HuH-7 (cell line): ENCODE data around the gene TBC1D32.
"Not testable (repeated sequence)": the region's sequence is repeated elsewhere in the genome, so short reads cannot be mapped to it uniquely, and the experiment has no call there.

Source experiments
- DNase-seq: peaks from one replicate; pipeline ENCODE4 v3.0.0; 2011; ENCODE audit warnings: low spot score

The TBC1D32 gene

DNA sequence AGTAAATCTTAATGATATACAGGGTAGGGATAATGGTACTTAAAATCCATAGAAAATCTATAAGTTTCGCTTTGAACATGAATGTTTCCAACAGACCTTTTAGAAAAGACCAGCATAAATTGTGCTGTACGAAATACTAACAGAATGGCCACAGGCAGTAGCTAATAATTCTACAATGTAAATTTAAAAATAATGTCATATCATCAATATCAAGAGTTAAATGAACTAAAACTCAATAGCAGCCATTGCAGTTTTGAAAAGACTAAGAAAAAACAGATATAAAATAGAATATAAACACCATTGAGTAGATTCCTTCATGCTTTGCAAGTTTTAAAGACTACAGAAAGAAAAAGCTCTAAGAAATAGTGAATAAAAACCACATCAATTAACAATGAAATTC lies 14.7 kb downstream of the TBC1D32 start:
- no peak for DNase-seq

DNA sequence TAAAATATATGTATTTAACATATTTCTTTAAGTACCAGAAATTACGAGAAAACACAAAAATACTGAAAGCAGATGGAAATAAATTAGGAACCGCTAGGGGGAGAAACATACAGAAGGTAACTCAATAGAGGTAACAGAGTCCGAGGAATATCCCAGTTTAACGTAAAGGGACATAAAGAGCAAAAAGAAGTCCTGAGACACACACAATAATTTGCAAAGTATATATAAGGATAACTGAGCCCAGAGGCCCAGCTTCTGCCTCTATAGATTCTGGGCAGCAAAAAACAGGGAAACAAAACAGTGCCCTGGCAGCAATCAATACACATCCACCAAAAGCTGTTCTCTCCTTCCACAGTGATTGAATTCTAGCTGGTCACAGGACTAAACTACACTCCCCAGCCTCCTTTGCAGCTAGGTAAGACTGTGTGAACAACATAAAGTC lies 15.1 kb downstream of the TBC1D32 start:
- no peak for DNase-seq

DNA sequence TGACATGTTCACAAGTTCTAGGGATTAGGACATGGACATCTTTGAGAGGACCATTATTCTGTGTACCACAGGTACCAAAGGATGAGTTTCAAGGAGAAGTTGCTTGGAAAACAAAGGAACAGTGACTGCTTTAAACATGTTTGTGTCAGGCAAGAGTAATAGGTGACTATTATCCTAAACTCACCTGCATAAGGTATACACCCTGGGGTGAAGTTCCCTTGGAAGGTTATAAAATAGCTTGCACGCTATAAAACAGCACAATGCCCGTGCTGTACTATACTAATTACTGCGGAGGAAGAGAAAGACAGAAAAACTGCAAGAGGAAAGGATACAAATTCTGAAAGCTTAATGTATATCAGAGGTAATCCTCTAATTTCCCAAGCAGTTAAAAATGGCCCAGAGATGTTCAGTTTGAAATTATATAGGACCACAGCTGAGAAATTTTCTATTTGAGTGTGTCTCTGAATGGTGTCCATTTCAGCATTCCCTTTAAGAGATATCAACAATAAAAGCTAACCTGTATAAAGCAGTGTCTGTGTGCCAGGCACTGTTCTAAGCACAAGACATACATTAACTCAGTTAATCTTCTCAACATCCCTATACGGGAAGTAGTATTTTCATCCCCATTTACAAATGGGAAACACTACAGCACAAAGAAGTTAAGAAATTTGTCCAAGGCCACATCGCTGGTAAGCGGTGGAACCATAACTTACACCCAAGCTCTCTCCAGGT lies 19.7 kb downstream of the TBC1D32 start:
- no peak for DNase-seq

DNA sequence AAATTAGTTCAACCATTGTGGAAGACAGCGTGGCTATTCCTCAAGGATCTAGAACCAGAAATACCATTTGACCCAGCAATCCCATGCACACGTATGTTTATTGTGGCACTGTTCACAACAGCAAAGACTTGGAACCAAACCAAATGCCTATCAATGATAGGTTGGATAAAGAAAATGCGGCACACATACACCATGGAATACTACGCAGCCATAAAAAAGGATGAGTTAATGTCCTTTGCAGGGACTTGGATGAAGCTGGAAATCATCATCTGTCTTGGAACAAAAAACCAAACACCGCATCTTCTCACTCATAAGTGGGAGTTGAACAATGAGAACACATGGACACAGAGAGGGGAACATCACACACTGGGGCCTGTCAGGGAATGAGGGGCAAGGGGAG lies 22.5 kb downstream of the TBC1D32 start:
- not testable (repeated sequence) for DNase-seq

DNA sequence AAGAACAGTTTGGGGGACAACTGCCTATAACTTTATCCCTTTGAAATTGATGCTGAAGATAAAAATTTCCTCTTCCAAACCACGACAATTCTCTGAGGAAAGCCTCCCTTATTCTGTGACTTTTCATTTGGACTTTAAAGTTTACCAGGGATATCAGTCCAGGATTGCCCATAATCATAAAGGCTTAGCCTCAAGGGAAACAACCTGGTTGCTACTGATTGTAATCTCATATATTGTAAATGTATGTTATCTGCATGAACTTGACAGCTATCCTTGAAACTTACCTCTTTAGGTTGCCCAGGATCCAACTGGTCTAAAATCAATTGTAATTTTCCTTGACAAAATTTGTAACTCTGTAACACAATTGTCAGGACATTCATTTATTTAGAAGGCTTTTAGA lies 23.8 kb downstream of the TBC1D32 start:
- DNase-seq: no peak

DNA sequence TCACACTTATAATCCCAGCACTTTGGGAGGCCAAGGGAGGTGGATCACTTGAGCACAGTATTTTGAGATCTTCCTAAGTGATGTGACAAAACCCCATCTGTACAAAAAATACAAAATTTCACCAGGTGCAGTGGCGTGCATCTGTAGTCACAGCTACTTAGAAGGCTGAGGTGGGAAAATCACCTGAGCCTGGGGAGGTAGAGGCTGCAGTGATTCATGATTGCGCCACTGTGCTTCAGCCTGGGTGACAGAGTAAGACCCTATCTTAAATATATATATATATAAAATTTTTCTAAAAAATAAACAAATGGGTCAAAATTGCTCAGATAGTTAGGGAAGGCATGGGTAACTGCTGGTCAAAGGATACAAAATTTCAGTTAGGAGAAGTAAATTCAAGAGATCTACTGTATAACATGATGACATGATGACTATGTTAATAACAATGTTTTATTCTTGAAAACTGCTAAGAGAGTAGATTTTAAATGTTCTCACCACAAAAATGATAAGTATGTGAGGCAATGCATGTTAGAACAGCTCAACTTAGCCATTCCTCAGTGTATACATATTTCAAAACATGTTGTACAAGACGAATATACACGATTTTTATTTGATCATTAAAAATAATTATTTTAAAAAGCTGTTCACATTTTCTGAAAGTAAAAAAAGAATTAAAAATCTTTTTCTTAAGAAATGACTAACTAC lies 24.4 kb downstream of the TBC1D32 start:
- DNase-seq: no peak

DNA sequence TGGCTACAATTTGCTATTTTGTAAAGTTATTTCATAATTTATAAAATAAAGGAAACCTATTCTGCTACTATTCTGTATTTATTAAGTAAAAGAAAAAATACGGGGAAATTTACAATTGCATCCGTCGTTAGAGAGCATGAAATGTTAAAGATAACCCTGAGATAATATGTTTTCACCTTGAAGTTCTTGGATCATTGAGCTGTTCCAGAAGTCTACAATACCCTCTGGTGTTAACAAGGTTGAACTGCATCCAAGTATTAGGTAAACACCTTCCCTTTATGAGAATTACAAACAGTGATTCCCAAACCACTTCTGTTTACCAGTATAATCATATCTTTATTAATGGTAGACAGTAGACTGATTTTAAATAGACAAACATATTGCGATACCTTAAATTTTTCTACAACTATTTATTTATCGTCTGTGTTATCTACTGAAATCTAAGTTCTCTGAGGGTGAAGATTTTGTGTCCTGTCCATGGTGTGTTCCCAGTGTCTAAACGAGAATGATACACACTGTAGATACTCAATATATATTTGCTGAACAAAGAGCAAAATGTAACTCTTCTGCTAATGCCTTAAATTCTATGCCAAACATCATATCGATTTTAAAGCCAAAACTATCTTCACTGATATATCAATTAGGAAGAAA lies 28.2 kb downstream of the TBC1D32 start:
- DNase-seq: peak; percentile 6

DNA sequence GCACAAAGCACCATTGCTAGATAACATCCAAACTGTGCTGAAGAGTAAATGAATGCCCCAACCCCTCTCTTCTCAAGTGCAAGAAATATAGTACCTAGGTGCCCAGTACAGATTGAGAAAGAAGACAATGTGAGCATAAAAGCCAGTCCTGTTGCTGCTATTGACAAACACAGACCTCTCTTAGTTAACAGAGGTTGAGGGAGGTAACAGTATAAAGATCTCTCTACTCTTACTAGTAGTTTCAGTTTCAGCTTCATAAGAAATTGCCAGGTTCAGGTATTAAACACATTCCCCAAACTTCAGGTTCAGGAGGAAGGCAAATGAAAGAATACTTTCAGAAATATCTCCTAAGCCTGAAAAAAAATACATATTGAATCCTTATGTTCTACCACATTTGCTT lies 31.4 kb downstream of the TBC1D32 start:
- DNase-seq: no peak

DNA sequence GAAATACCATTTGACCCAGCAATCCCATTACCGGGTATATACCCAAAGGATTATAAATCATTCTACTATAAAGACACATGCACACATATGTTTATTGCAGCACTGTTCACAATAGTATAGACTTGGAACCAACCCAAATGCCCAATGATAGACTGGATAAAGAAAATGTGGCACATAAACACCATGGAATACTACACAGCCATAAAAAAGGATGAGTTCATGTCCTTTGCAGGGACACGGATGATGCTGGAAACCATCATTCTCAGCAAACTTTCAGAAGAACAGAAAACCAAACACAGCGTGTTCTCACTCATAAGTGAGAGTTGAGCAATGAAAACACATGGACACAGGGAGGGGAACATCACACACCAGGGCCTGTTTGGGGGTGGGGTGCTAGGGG lies 33.1 kb downstream of the TBC1D32 start:
- not testable (repeated sequence) for DNase-seq

DNA sequence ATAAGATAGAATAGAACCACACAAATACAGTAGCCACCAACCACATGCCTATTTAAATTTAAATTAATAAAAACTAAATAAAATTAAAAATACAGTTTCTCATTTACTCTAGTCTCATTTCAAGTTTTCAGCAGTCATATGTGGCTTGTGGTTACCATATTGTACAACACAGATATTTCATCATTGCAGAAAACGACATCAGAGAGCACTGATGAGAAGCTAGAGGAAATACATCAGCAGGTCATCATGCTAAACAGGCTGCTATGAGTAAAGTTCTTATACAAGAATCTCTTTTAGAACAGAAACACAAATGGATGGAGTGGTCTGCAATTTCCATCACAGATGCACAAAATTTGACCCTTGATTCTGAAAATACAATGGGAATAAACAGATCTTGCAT lies 36.6 kb downstream of the TBC1D32 start:
- no peak for DNase-seq

DNA sequence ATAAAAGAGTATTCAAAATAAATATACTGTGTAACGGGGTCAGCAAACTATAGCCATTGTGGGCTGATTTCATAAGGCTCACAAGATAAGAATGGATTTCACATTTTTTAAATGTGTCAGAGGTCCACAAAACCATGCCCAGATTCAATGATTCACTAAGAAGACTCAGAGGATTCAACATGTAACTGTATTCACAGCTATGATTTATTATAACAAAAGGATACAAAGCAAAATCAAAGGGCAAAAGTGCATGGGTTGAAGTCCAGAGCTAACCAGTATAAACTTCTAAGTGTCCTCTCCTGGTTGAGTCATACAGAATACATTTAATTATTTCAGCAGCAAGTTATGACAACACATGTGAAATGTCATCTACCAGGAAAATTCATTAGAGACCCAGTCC lies 49.2 kb downstream of the TBC1D32 start:
- DNase-seq: no peak

DNA sequence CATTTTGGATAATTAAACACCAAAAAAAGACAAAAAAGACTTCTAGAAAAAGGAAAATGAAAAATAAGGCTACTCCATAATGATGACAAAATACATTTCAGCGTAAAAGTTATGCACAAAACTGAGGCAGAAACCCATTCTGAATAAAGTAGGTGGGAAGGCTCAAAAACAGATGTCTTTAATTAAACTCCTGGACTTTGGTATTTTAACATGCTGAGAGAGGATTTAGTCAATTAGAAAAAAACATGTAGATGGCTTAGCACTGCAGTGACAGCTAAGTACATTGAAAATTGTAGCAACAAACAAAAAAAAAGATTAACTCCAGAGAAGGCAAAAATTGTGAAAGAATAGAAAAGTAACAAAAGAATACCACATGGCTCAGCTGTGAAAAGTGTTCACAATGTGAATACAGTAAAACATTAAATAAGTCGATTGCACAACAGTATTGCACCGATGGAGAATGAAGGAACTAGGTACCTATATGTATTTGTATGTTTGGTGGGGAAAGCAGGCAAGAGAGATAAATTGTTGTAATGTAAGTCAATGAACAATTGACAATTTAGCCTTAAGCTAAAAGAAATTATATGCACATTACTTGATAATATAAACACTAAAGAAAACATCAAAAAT lies 59.5 kb downstream of the TBC1D32 start:
- no peak for DNase-seq

DNA sequence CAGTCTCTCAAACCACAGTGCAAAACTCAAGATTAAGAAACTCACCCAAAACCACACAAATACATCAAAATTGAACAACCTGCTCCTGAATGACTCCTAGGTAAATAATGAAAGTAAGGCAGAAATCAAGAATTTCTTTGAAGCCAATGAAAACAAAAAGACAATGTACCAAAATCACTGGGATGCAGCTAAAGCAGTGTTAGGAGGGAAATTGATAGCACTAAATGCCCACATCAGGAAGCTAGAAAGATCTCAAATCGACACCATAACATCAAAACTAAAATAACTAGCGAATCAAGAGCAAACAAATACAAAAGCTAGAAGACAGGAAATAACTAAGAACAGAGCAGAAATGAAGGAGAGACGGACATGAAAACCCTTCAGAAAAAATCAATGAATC lies 70.5 kb downstream of the TBC1D32 start:
- no peak for DNase-seq

DNA sequence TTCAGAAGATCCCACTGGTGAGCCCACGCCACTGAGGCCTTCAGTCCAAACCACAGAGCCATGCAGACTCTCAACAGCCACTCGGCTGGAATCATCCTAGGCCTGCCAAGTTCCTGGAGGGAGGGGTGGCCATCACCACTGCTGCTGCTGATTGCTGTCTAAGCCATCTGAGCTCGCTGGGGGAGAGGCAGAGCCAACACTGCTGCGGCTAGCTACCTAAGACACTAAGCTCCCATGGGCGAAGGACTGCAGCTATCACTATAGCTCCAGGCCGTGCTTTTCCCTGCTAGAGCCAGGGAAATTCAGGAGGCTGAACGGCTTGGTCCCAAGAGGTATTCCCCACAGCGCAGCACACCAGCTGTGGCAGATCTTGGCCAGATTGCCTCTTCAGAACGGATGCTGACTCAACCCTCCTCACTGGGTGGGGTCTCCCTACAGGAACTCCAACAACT lies 73.6 kb downstream of the TBC1D32 start:
- no peak for DNase-seq

DNA sequence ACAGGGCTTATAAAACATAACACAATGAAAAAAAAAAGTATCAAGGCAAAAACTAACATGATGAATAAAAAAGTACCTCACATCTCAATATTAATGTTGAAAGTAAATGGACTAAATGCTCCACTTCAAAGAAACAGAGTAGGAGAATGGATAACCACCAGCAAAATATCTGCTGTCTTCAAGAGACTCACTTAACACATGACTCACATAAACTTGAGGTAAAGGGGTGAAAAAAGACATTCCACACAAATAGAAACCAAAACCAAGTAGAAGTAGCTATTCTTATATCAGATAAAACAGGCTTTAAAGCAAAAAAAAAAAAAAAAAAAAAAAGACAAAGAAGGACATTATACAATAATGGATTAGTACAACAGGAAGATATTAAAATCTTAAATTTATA lies 86.9 kb downstream of the TBC1D32 start:
- no peak for DNase-seq

DNA sequence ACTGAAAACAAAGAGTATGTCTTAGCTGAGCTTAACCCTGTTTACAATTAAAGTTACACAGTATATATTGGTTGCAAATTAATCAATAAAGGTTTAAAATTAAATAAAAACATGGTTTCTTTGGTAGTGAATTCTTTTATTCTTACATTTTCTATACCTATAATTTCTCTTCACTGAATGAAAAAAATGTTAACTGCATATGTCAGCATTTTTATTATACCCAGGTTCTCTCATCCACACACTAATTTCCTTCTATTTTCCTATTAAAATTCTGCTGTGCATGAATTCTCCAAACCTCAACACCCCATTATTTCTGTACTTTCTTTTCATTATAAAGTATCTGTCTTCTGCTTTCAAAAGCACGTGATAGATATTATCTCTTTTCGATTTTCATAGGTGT lies 91.9 kb downstream of the TBC1D32 start:
- DNase-seq: no peak

DNA sequence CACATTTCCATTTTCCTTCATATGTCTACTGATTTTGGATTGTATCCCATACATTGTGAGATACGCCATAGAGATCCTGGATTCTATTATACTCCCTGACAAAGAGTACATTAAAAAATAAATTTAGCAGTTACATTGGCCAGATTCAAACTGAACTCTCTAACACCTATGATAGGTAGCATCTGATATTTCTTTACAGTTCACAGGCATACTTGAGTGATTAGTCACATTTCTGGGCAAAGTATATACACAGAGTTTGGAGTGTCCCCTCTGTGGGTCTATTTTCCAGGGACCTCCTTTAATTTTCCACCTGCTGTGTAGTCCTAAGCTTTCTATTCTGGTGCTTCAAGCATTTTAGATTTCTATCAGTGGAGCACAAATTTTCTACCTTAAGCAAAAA lies 96.4 kb downstream of the TBC1D32 start:
- no peak for DNase-seq

DNA sequence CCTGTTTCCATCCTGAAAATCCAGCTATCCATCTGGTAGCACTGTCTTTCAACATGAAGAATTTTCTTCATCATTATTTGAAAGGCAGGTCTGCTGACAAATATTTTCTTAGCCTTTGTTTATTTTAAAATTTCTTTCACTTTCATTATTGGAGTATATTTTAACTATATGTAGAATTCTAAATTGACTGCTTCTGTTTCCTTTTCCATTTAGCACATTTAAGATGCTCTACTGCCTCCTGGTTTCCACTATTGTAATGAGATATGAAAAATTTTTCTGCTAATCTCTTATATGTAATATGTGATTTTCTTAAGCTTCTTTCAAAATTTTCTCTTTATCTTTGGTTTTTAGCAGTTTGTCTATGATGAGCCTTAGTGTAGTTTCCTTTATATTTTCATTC lies 97.3 kb downstream of the TBC1D32 start:
- no peak for DNase-seq

DNA sequence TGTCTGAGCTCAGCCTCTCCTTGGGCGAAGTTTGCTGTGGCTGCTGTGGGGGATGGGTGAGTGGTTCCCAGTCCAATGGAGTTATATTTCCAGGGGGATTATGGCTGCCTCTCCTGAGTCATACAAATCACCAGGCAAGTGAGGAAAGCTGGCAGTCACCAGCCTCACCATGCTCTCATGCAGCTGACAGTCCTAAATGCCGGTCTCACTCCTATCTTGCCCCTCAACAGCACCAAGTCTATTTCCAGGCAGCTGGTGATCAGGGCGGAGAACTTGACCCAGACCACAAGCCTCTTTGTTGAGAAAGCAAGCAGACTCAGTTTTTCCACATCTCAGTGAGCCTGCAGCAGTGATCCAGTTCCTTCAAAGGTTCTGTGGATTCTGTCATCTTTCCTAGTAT lies 98.9 kb downstream of the TBC1D32 start:
- no peak for DNase-seq

DNA sequence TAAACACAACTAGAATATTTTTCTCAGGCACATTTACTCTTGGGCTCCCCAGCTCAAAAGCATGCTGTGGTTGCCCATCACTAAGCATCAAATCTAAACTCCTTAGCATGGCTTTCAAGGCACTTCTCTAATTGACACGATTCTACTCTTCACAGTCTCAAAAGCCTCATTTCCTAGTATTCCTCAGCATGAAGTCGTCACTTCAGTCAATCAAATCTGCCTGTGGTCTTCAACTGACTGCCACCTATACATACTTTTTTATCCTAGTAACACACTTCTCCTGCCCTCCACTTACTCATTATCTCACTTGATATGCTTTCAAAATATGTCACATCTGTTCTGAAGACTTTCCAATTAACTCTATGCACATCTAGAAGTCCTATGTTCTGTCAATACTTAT lies 110.3 kb downstream of the TBC1D32 start:
- no peak for DNase-seq

DNA sequence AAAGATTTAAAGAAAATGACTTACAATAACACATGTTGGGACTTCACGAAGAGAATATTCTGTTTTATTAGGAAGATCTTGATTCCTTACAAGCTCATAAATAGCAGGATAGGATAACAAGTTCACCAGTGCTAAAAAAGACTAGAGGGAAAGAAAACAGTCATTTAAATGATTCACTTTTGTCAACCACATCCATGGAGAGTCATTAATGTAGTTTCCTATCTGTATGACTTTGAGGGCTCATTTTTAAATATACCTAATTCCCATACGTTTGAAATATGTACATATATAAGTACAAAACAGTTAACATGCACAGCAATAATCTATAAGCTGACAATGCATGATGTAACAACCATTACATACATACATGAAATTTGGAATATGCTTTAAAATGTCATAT lies 111.1 kb downstream of the TBC1D32 start:
- no peak for DNase-seq

DNA sequence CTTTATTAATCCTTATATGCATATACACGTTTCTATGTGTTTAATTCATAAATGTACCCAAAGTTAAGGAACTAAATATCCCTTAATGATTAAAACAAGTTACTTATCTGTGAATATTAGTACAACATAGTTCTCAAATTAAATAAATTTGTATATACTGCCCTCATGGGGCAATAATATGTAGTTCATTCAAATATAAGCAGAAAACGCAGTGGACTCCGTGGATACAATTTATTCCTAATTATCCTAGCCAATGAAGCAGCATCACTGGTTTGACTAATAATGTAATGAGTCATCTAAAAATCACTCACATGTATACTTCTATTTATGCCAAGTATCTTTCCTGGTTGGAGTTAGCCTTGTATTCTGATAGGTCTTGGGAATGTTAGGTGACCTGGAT lies 111.6 kb downstream of the TBC1D32 start:
- DNase-seq: no peak

DNA sequence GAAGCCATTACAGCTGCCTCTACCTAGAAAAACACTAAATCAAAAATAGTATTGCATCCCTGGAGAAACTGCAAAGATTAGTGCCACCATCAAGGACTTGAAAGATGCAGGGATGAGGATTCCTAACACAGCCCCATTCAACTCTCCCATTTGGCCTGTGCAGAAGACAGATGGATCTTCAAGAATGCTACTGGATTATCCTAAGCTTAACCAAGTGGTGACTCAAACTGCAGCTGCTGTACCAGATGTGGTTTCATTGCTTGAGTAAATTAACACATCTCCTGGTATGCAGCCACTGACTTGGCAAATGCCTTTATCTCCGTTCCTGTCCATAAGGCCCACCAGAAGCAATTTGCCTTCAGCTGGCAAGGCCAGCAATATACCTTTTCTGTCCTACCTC lies 117.4 kb downstream of the TBC1D32 start:
- DNase-seq: no peak
